ENCODE results near the gene NDUFA6.

GRCh38 chr22:42066937-42067336 lies 23.6 kb downstream of the NDUFA6 start:
- TF ChIP-seq POLR2A (IDR thresholded peaks at IDR 0.05; ENCODE audit: low read depth, low read length) (no peak), TAF1 (IDR thresholded peaks at IDR 0.05; ENCODE audit: borderline replicate concordance, low read depth, low read length) (no peak), POLR2AphosphoS5 (IDR thresholded peaks at IDR 0.05; ENCODE audit: low read depth, low read length) (no peak)
